Astrocyte (in vitro differentiated cells and primary cell): ENCODE data around the gene KHK.

Source experiments
- CTCF ChIP-seq: IDR thresholded peaks from 2 replicates; pipeline ENCODE4 v1.5.1; 2011; ENCODE audit warnings: low read depth, mild to moderate bottlenecking, inconsistent platforms, low read length, moderate library complexity; ENCODE audit not compliant: insufficient read depth
- EZH2 ChIP-seq: IDR thresholded peaks from 2 replicates; pipeline ENCODE4 v1.6.1; 2012; ENCODE audit warnings: mild to moderate bottlenecking, low read length, inconsistent platforms; ENCODE audit not compliant: insufficient read depth

- no peak for TF ChIP-seq CTCF
- no peak for TF ChIP-seq EZH2
These were observed 15.8 kb downstream of the KHK start for GRCh38 chr2:27102329-27102728.
